Measurements from ENCODE around the gene RASL12.
A peak's percentile ranks its signal among the peaks of the same experiment; 100 is the strongest.

RASL12 gene

GRCh38 chr15:65081270-65081669 lies 13.5 kb upstream of the RASL12 start:
- Histone ChIP-seq H2BK5ac (ENCODE audit: low read depth, low read length, poor library complexity, severe bottlenecking) (no peak overlapping the region), H3K36me3 (ENCODE audit: control insufficient read depth in 1 of 2, insufficient read depth in 2 of 2, low read depth in 1 of 2, low read length in 2 of 2) (no peaks in the 10 kb centered on the region), H3K4me1 (ENCODE audit: control insufficient read depth, insufficient read depth, low read depth, low read length) (peaks cover 14% of the 10 kb centered on the region), H3K27ac (ENCODE audit: low read length, poor library complexity, severe bottlenecking) (no peak overlapping the region), H3K18ac (ENCODE audit: low read depth in 1 of 2, low read length in 2 of 2) (peak overlapping the region in 1 of 2 experiments; percentile 14), H3K14ac (ENCODE audit: low read length in 2 of 2) (no peak overlapping the region), H3K27me3 (ENCODE audit: control insufficient read depth in 1 of 2, insufficient read depth in 1 of 2, low read length in 2 of 2) (peaks cover 72 to 94% of the 10 kb centered on the region in 2 experiments), H2AK5ac (ENCODE audit: low read length, severe bottlenecking) (no peak overlapping the region), H3K4me2 (ENCODE audit: low read length, poor library complexity, severe bottlenecking) (no peak overlapping the region), H2BK15ac (ENCODE audit: low read depth, poor library complexity, severe bottlenecking) (no peak overlapping the region), H3K9me3 (ENCODE audit: control insufficient read depth, low read length) (no peaks in the 10 kb centered on the region), H2AFZ (ENCODE audit: low read depth, low read length) (no peak overlapping the region), H3K9ac (ENCODE audit: low read length) (no peak overlapping the region), H4K8ac (ENCODE audit: low read length) (no peak overlapping the region), H3K79me1 (replicated peaks; ENCODE audit: low read length, poor library complexity, severe bottlenecking) (no peaks in the 10 kb centered on the region), H2BK12ac (ENCODE audit: low read length in 2 of 2) (no peak overlapping the region), H4K91ac (ENCODE audit: low read length) (no peak overlapping the region), H3K4ac (ENCODE audit: low read depth in 1 of 2, low read length in 2 of 2) (no peak overlapping the region), H3K4me3 (ENCODE audit: insufficient read depth in 1 of 2, low read depth in 1 of 2, low read length in 2 of 2) (no peak overlapping the region), H3K23ac (ENCODE audit: low read length in 2 of 2) (peak overlapping the region in 1 of 2 experiments; percentile 23), H2BK120ac (ENCODE audit: low read depth, low read length) (no peak overlapping the region)
- 72% methylated on average over 6 of the region's 6 CpGs for WGBS
- no peak for DNase-seq

DNA sequence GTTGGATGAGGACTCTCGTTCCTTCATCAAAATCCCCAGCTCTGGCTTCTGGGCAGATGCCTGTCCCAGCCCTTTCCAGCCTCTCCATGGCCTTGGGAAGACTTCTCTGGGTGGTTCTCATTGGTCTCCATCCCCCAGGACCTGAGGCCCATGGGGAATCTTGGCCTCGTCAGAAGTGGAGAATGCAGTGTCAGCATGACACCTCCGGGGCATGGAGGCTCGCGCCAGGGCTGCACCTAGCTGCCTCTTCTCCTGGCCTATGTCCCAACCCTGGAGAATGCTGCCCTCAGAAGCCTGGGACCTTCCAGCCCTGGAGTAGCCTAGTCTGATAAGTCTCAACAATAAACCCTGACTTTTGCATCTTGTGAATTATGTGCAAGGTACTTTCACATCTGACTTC lies 11.8 kb upstream of the RASL12 start:
- Histone ChIP-seq H3K9ac (ENCODE audit: low read length) (no peak overlapping the region), H4K91ac (ENCODE audit: low read length) (no peak overlapping the region), H3K4me2 (ENCODE audit: low read length, poor library complexity, severe bottlenecking) (no peak overlapping the region), H2BK15ac (ENCODE audit: low read depth, poor library complexity, severe bottlenecking) (no peak overlapping the region), H3K14ac (ENCODE audit: low read length in 2 of 2) (no peak overlapping the region), H3K9me3 (ENCODE audit: control insufficient read depth, low read length) (no peaks in the 10 kb centered on the region), H2BK5ac (ENCODE audit: low read depth, low read length, poor library complexity, severe bottlenecking) (no peak overlapping the region), H3K27ac (ENCODE audit: low read length, poor library complexity, severe bottlenecking) (no peak overlapping the region), H2BK120ac (ENCODE audit: low read depth, low read length) (no peak overlapping the region), H3K36me3 (ENCODE audit: control insufficient read depth in 1 of 2, insufficient read depth in 2 of 2, low read depth in 1 of 2, low read length in 2 of 2) (no peaks in the 10 kb centered on the region), H3K79me1 (replicated peaks; ENCODE audit: low read length, poor library complexity, severe bottlenecking) (no peaks in the 10 kb centered on the region), H3K4ac (ENCODE audit: low read depth in 1 of 2, low read length in 2 of 2) (no peak overlapping the region), H3K23ac (ENCODE audit: low read length in 2 of 2) (no peak overlapping the region), H4K8ac (ENCODE audit: low read length) (no peak overlapping the region), H2BK12ac (ENCODE audit: low read length in 2 of 2) (no peak overlapping the region), H3K18ac (ENCODE audit: low read depth in 1 of 2, low read length in 2 of 2) (no peak overlapping the region), H3K27me3 (ENCODE audit: control insufficient read depth in 1 of 2, insufficient read depth in 1 of 2, low read length in 2 of 2) (peaks cover 55 to 78% of the 10 kb centered on the region in 2 experiments), H2AFZ (ENCODE audit: low read depth, low read length) (no peak overlapping the region), H3K4me1 (ENCODE audit: control insufficient read depth, insufficient read depth, low read depth, low read length) (peaks cover 12% of the 10 kb centered on the region), H2AK5ac (ENCODE audit: low read length, severe bottlenecking) (no peak overlapping the region), H3K4me3 (ENCODE audit: insufficient read depth in 1 of 2, low read depth in 1 of 2, low read length in 2 of 2) (no peak overlapping the region)
- 95% methylated on average over 5 of the region's 5 CpGs for WGBS
- DNase-seq, result no peak

DNA sequence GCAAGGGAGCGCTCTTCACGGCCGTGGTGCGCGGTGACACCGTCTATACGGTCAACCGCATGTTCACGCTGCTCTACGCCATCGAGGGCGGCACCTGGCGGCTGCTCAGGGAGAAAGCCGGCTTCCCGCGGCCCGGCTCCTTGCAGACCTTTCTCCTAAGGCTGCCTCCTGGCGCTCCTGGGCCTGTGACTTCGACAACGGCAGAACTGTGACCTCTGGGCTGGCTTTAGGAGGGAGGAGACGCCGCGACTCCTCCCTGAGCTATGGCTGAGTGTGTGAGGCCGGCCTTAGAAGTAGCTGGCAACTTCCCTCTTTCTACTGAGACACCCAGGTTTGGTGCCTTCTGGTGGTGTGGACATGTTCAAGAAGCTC lies 10.2 kb upstream of the RASL12 start:
- Histone ChIP-seq H3K14ac (ENCODE audit: low read length in 2 of 2) (no peak overlapping the region), H3K79me1 (replicated peaks; ENCODE audit: low read length, poor library complexity, severe bottlenecking) (no peaks in the 10 kb centered on the region), H3K4me1 (ENCODE audit: control insufficient read depth, insufficient read depth, low read depth, low read length) (peaks cover 8% of the 10 kb centered on the region), H3K9me3 (ENCODE audit: control insufficient read depth, low read length) (no peaks in the 10 kb centered on the region), H3K4me3 (ENCODE audit: insufficient read depth in 1 of 2, low read depth in 1 of 2, low read length in 2 of 2) (no peak overlapping the region), H2BK120ac (ENCODE audit: low read depth, low read length) (no peak overlapping the region), H3K23ac (ENCODE audit: low read length in 2 of 2) (no peak overlapping the region), H3K9ac (ENCODE audit: low read length) (no peak overlapping the region), H3K27me3 (ENCODE audit: control insufficient read depth in 1 of 2, insufficient read depth in 1 of 2, low read length in 2 of 2) (peaks cover 46 to 61% of the 10 kb centered on the region in 2 experiments), H3K4me2 (ENCODE audit: low read length, poor library complexity, severe bottlenecking) (no peak overlapping the region), H2AFZ (ENCODE audit: low read depth, low read length) (no peak overlapping the region), H4K91ac (ENCODE audit: low read length) (no peak overlapping the region), H3K36me3 (ENCODE audit: control insufficient read depth in 1 of 2, insufficient read depth in 2 of 2, low read depth in 1 of 2, low read length in 2 of 2) (no peaks in the 10 kb centered on the region), H3K18ac (ENCODE audit: low read depth in 1 of 2, low read length in 2 of 2) (no peak overlapping the region), H2BK12ac (ENCODE audit: low read length in 2 of 2) (no peak overlapping the region), H3K27ac (ENCODE audit: low read length, poor library complexity, severe bottlenecking) (no peak overlapping the region), H3K4ac (ENCODE audit: low read depth in 1 of 2, low read length in 2 of 2) (no peak overlapping the region), H2AK5ac (ENCODE audit: low read length, severe bottlenecking) (no peak overlapping the region), H2BK15ac (ENCODE audit: low read depth, poor library complexity, severe bottlenecking) (no peak overlapping the region), H2BK5ac (ENCODE audit: low read depth, low read length, poor library complexity, severe bottlenecking) (no peak overlapping the region), H4K8ac (ENCODE audit: low read length) (no peak overlapping the region)
- WGBS, result 40% methylated on average over 24 of the region's 24 CpGs
- no peak for DNase-seq

GRCh38 chr15:65077291-65077980 lies 9.6 kb upstream of the RASL12 start:
- Histone ChIP-seq H3K4ac (ENCODE audit: low read depth in 1 of 2, low read length in 2 of 2) (no peak overlapping the region), H2AK5ac (ENCODE audit: low read length, severe bottlenecking) (no peak overlapping the region), H3K4me2 (ENCODE audit: low read length, poor library complexity, severe bottlenecking) (no peak overlapping the region), H3K4me1 (ENCODE audit: control insufficient read depth, insufficient read depth, low read depth, low read length) (peaks cover 6% of the 10 kb centered on the region), H2BK120ac (ENCODE audit: low read depth, low read length) (no peak overlapping the region), H3K14ac (ENCODE audit: low read length in 2 of 2) (peak overlapping the region in 1 of 2 experiments; percentile 90), H3K9me3 (ENCODE audit: control insufficient read depth, low read length) (no peaks in the 10 kb centered on the region), H2AFZ (ENCODE audit: low read depth, low read length) (no peak overlapping the region), H3K18ac (ENCODE audit: low read depth in 1 of 2, low read length in 2 of 2) (peak overlapping the region in 1 of 2 experiments; percentile 56), H3K27ac (ENCODE audit: low read length, poor library complexity, severe bottlenecking) (no peak overlapping the region), H3K27me3 (ENCODE audit: control insufficient read depth in 1 of 2, insufficient read depth in 1 of 2, low read length in 2 of 2) (peaks cover 44 to 57% of the 10 kb centered on the region in 2 experiments), H2BK15ac (ENCODE audit: low read depth, poor library complexity, severe bottlenecking) (peak overlapping the region; percentile 49), H2BK5ac (ENCODE audit: low read depth, low read length, poor library complexity, severe bottlenecking) (no peak overlapping the region), H4K91ac (ENCODE audit: low read length) (peak overlapping the region; percentile 48), H3K79me1 (replicated peaks; ENCODE audit: low read length, poor library complexity, severe bottlenecking) (no peaks in the 10 kb centered on the region), H3K23ac (ENCODE audit: low read length in 2 of 2) (no peak overlapping the region), H4K8ac (ENCODE audit: low read length) (no peak overlapping the region), H3K36me3 (ENCODE audit: control insufficient read depth in 1 of 2, insufficient read depth in 2 of 2, low read depth in 1 of 2, low read length in 2 of 2) (no peaks in the 10 kb centered on the region), H2BK12ac (ENCODE audit: low read length in 2 of 2) (peak overlapping the region in 1 of 2 experiments; percentile 55), H3K9ac (ENCODE audit: low read length) (no peak overlapping the region), H3K4me3 (ENCODE audit: insufficient read depth in 1 of 2, low read depth in 1 of 2, low read length in 2 of 2) (no peak overlapping the region)
- WGBS, result 89% methylated on average over 82 of the region's 85 CpGs
- no peak for DNase-seq
